ENCODE data around the gene XIRP2.

- TF ChIP-seq, protein P1, sequence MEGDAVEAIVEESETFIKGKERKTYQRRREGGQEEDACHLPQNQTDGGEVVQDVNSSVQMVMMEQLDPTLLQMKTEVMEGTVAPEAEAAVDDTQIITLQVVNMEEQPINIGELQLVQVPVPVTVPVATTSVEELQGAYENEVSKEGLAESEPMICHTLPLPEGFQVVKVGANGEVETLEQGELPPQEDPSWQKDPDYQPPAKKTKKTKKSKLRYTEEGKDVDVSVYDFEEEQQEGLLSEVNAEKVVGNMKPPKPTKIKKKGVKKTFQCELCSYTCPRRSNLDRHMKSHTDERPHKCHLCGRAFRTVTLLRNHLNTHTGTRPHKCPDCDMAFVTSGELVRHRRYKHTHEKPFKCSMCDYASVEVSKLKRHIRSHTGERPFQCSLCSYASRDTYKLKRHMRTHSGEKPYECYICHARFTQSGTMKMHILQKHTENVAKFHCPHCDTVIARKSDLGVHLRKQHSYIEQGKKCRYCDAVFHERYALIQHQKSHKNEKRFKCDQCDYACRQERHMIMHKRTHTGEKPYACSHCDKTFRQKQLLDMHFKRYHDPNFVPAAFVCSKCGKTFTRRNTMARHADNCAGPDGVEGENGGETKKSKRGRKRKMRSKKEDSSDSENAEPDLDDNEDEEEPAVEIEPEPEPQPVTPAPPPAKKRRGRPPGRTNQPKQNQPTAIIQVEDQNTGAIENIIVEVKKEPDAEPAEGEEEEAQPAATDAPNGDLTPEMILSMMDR (conservative IDR thresholded peaks at IDR 0.05; ENCODE audit: low read depth, low read length) = no peak
- no peak for TF ChIP-seq POLR2A (IDR thresholded peaks at IDR 0.05; ENCODE audit: low read depth, low read length)
- TF ChIP-seq MXI1 (IDR thresholded peaks at IDR 0.05; ENCODE audit: borderline replicate concordance, low read depth, low read length) = no peak
- TF ChIP-seq CEBPB (IDR thresholded peaks at IDR 0.05; ENCODE audit: low read depth, low read length) = no peak
- TF ChIP-seq RFX5 (IDR thresholded peaks at IDR 0.05; ENCODE audit: low read depth, low read length) = no peak
- TF ChIP-seq RCOR1 (IDR thresholded peaks at IDR 0.05; ENCODE audit: insufficient replicate concordance, low read length) = no peak
- TF ChIP-seq MAFK (IDR thresholded peaks at IDR 0.05; ENCODE audit: low read depth, low read length) = no peak
- TF ChIP-seq NFE2L2 (IDR thresholded peaks at IDR 0.05; ENCODE audit: low read depth, low read length) = no peak
- TF ChIP-seq SMC3 (IDR thresholded peaks at IDR 0.05; ENCODE audit: low read depth, low read length) = no peak
- TF ChIP-seq MAZ (IDR thresholded peaks at IDR 0.05; ENCODE audit: borderline replicate concordance, low read depth, low read length) = no peak
- TF ChIP-seq CHD1 (IDR thresholded peaks at IDR 0.05; ENCODE audit: low read depth, low read length) = no peak
- no peak for TF ChIP-seq ELK1 (IDR thresholded peaks at IDR 0.05; ENCODE audit: borderline replicate concordance, low read depth, low read length)
Measured at GRCh38 chr2:166972002-166972401, 83.7 kb downstream of the XIRP2 start.
